Keratinocyte (primary cell): Measurements from ENCODE around the gene PTGES3. TPM values are rescaled to one million over a fixed set of nuclear protein-coding genes. Genes with fewer than 3 reads are reported as not detected.

Experiments used
- DNase-seq: peaks from one replicate; pipeline ENCODE4 v3.0.0-alpha.2; 2011; ENCODE audit warnings: low read depth, missing footprints, low spot score
- FAIRE-seq: peaks from 2 replicates; lab custom pipeline; 2011; peaks lifted over from hg19 to GRCh38; lab: Jason Lieb, UNC
- H2AFZ ChIP-seq: 2 replicates; pipeline ENCODE4 v1.6.0; 2012; ENCODE audit warnings: low read length, control low read depth, inconsistent platforms; ENCODE audit not compliant: control insufficient read depth
- H3K27ac ChIP-seq: 2 replicates; pipeline ENCODE4 v1.5.1; 2011; ENCODE audit warnings: low read length; ENCODE audit not compliant: control insufficient read depth, insufficient read depth
- H3K27me3 ChIP-seq: 3 replicates; pipeline ENCODE4 v1.6.0; 2011; ENCODE audit warnings: low read length; ENCODE audit not compliant: control insufficient read depth, insufficient read depth; ENCODE audit errors: extremely low read depth
- H3K36me3 ChIP-seq, 2 experiments: 2 replicates in 1 of 2; 3 replicates in 1 of 2; pipeline ENCODE4 v1.5.1; 2011; ENCODE audit warnings: low read length in 2 of 2, mild to moderate bottlenecking in 1 of 2; ENCODE audit not compliant: control insufficient read depth in 2 of 2, insufficient read depth in 2 of 2; ENCODE audit errors: extremely low read depth in 1 of 2
- H3K4me1 ChIP-seq: 3 replicates; pipeline ENCODE4 v1.5.1; 2011; ENCODE audit warnings: low read length; ENCODE audit not compliant: control insufficient read depth, insufficient read depth; ENCODE audit errors: extremely low read depth
- H3K4me2 ChIP-seq: 3 replicates; pipeline ENCODE4 v1.6.0; 2011; ENCODE audit warnings: low read depth, low read length; ENCODE audit not compliant: control insufficient read depth, insufficient read depth; ENCODE audit errors: extremely low read depth
- H3K4me3 ChIP-seq, 3 experiments: fragments of 200-600 bp in 1 of 3; sonication (generic) in 1 of 3; 2 replicates in 2 of 3; 3 replicates in 1 of 3; pipeline ENCODE4 v1.5.1; 2011 to 2016; ENCODE audit warnings: low read length in 3 of 3, mild to moderate bottlenecking in 3 of 3, control low read depth in 2 of 3, inconsistent platforms in 1 of 3, low read depth in 1 of 3, mixed read lengths in 1 of 3, mixed run types in 1 of 3, moderate library complexity in 1 of 3; ENCODE audit not compliant: control insufficient read depth in 2 of 3, insufficient read depth in 2 of 3; ENCODE audit errors: extremely low read depth in 1 of 3
- H3K79me2 ChIP-seq: 2 replicates; pipeline ENCODE4 v1.6.0; 2012; ENCODE audit warnings: low read length; ENCODE audit not compliant: control insufficient read depth, insufficient read depth
- H3K9ac ChIP-seq: 3 replicates; pipeline ENCODE4 v1.6.0; 2011; ENCODE audit warnings: low read length; ENCODE audit not compliant: control insufficient read depth, insufficient read depth; ENCODE audit errors: extremely low read depth
- H3K9me1 ChIP-seq: 3 replicates; pipeline ENCODE4 v1.6.0; 2011; ENCODE audit warnings: low read length; ENCODE audit not compliant: control insufficient read depth, insufficient read depth; ENCODE audit errors: extremely low read depth
- H3K9me3 ChIP-seq: 2 replicates; pipeline ENCODE4 v1.5.1; 2012; ENCODE audit warnings: low read depth, low read length; ENCODE audit not compliant: control insufficient read depth
- H4K20me1 ChIP-seq: 3 replicates; pipeline ENCODE4 v1.6.0; 2011; ENCODE audit warnings: low read length; ENCODE audit not compliant: control insufficient read depth, insufficient read depth; ENCODE audit errors: extremely low read depth
- EZH2 ChIP-seq: IDR thresholded peaks from one replicate; pipeline ENCODE4 v1.6.1; 2012; ENCODE audit warnings: inconsistent platforms, mild to moderate bottlenecking, low read length, moderate library complexity
- dilution Hi-C: fragments of 300-500 bp; cut with MboI; formaldehyde crosslinking; loops from one replicate; pipeline ENCODE4 v1.7.0; 2020; ENCODE audit warnings: low sequenced_read_pairs; ENCODE audit not compliant: extremely low pct_ligation_motif_present
- polyA plus RNA-seq, 5 experiments: library from polyadenylated mRNA; depleted of rRNA in 3 of 5; stranded (reverse) in 3 of 5; stranded (forward) in 1 of 5; unstranded in 1 of 5; fragments of >200 nt; gene quantifications; 1 replicate in 1 of 5; 2 replicates in 3 of 5; 3 replicates in 1 of 5; pipeline versions ENCODE4 v1.2.1 to v1.2.3, GENCODE V29; 2011 to 2012; ENCODE audit warnings: missing spikeins in 2 of 5, low read depth in 1 of 5, low replicate concordance in 1 of 5
- TF ChIP-seq, protein P1 (sequence below), 3 experiments: IDR thresholded peaks in 1 of 3; conservative IDR thresholded peaks in 1 of 3; optimal IDR thresholded peaks in 1 of 3; 2 replicates in 2 of 3; 3 replicates in 1 of 3; pipeline versions ENCODE3 to v1.5.1; 2011; ENCODE audit warnings: low read length in 3 of 3, mild to moderate bottlenecking in 3 of 3, moderate library complexity in 2 of 3, control low read depth in 1 of 3, inconsistent platforms in 1 of 3; ENCODE audit not compliant: insufficient read depth in 2 of 3; ENCODE audit errors: extremely low read depth in 1 of 3

The PTGES3 gene
- polyA plus RNA-seq, 1 donor (not counting 4 experiments of a cell fraction or from before 2014, with no cell fraction given) = 136 TPM

DNA sequence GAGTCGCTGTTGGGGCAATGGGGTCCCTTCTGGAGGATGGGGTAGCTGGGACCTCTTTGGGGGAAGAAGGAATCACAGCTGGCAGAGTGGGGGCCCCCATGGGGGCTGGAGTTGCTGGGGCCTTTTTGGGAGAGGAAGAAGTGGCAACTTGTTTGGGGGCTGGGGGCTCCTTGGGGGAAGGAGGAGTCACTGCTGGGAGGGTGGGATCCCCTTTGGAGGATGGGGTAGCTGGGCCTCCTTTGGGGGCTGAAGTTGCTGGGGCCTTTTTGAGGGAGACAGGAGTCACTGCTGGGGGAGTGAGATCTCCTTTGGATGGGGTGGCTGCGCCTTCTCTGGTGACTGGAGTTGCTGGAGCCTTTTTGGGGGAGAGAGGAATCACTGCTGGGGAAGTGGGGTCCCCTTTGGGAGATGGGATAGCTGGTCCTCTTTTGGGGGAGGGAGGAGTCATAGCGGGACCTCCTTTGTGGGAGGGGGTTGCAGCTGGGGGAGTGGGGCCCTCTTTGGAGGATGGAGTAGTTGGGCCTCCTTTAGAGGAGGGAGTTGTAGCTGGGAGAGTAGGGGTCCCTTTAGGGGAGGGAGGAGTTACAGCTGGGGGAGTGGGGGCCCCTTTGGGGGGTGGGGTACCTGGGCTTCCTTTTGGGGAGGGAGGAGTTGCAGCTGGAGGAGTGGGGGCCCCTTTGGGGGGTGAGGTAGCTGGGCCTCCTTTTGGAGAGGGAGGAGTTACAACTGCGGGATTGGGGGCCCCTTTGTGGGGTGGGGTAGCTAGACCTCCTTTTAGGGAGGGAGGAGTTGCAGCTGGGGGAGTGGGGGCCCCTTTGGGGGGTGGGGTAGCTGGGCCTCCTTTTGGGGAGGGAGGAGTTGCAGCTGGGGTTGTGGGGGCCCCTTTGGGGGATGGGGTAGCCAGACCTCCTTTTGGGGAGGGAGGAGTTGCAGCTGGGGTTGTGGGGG, 29.1 kb upstream of the PTGES3 start:
- FAIRE-seq (no peak), DNase-seq (no peak)
- Histone ChIP-seq H3K4me1 (peaks cover 12% of the 10 kb centered on the region), H4K20me1 (peaks cover 64% of the 10 kb centered on the region), H3K9ac (no peak overlapping the region), H3K9me1 (peaks cover 15% of the 10 kb centered on the region), H3K4me2 (no peak overlapping the region), H3K4me3 (no peak overlapping the region), H2AFZ (no peak overlapping the region), H3K27me3 (no peaks in the 10 kb centered on the region), H3K36me3 (peaks cover 35 to 64% of the 10 kb centered on the region in 2 experiments), H3K79me2 (peaks cover 73% of the 10 kb centered on the region), H3K9me3 (no peaks in the 10 kb centered on the region), H3K27ac (no peak overlapping the region)
- dilution Hi-C loops = no loop called here
- TF ChIP-seq EZH2 = no peak
- TF ChIP-seq, protein P1, sequence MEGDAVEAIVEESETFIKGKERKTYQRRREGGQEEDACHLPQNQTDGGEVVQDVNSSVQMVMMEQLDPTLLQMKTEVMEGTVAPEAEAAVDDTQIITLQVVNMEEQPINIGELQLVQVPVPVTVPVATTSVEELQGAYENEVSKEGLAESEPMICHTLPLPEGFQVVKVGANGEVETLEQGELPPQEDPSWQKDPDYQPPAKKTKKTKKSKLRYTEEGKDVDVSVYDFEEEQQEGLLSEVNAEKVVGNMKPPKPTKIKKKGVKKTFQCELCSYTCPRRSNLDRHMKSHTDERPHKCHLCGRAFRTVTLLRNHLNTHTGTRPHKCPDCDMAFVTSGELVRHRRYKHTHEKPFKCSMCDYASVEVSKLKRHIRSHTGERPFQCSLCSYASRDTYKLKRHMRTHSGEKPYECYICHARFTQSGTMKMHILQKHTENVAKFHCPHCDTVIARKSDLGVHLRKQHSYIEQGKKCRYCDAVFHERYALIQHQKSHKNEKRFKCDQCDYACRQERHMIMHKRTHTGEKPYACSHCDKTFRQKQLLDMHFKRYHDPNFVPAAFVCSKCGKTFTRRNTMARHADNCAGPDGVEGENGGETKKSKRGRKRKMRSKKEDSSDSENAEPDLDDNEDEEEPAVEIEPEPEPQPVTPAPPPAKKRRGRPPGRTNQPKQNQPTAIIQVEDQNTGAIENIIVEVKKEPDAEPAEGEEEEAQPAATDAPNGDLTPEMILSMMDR (optimal IDR thresholded peaks at IDR 0.05 in 1 of 3, IDR thresholded peaks at IDR 0.05 in 1 of 3, conservative IDR thresholded peaks at IDR 0.05 in 1 of 3; ENCODE audit: extremely low read depth in 1 of 3, insufficient read depth in 2 of 3, low read length in 3 of 3) = no peak

DNA sequence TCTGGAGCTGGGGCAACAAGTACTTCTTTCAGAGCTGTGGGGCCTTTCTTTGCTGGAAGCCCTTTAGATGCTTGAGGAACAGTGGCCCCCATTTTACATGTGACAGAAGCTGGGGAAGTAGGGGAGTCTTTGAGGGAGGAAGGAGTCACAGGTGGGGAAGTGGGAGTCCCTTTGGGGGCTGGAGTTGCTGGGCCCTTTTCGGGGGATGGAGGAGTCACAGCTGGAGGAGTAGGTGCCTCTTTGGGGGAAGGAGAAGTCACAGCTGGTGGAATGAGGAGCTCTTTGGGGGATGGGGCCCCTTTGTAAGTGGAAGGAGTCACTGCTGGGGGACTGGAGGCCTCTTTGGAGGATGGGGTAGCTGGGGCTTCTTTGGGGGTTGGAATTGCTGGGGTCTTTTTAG, 28.4 kb upstream of the PTGES3 start:
- DNase-seq = no peak

More for the DNA sequence above, 28.4 kb upstream of the PTGES3 start:
- H3K4me2 ChIP-seq = no peak overlapping the region
- H3K9me3 ChIP-seq = no peaks in the 10 kb centered on the region
- peaks cover 59% of the 10 kb centered on the region for H4K20me1 ChIP-seq
- H3K4me3 ChIP-seq = no peak overlapping the region
- no peak for TF ChIP-seq EZH2
- TF ChIP-seq, protein P1 (optimal IDR thresholded peaks at IDR 0.05 in 1 of 3, IDR thresholded peaks at IDR 0.05 in 1 of 3, conservative IDR thresholded peaks at IDR 0.05 in 1 of 3; ENCODE audit: extremely low read depth in 1 of 3, insufficient read depth in 2 of 3, low read length in 3 of 3) = no peak
- no peaks in the 10 kb centered on the region for H3K27me3 ChIP-seq
- dilution Hi-C loops = no loop called here
- peaks cover 32 to 58% of the 10 kb centered on the region in 2 experiments for H3K36me3 ChIP-seq
- no peak overlapping the region for H3K27ac ChIP-seq
- H3K79me2 ChIP-seq = peaks cover 65% of the 10 kb centered on the region
- H3K4me1 ChIP-seq = peaks cover 7% of the 10 kb centered on the region
- H3K9me1 ChIP-seq = peaks cover 13% of the 10 kb centered on the region
- H3K9ac ChIP-seq = no peak overlapping the region
- no peak for FAIRE-seq
- no peak overlapping the region for H2AFZ ChIP-seq
